Measurements from ENCODE around the gene CLCNKB.

Gene CLCNKB

DNA sequence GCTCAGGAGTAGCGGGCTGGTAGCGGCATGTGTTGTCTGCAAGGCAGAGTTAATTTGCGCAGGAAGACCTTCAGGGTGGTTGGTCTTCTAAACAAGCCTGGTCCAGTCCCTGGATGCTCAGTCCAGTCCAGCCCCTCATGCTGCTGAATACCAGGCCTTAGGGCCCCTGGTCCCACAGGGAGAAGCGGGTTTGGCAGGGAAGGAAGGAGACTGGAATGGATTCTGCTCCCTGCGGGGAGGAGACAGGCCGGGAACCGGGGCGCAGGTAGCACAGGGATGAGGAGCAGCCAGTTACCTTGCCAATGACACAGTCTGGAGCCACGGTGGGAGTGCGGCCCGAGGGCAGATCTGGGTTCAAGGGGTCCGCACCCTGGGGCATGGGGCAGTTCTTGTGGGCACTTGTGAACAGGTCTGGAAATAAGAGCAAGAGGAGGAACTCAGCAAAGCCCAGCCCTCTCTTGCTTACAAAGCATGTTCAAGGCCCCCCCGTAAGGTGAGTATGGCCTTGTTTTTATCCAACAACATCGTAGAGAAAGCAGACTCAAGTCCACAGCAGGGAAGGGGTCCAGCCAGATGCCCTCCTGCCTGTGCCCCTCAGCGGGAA lies 19.7 kb downstream of the CLCNKB start:
- Histone ChIP-seq H3K4me3 (ENCODE audit: low read length) (no peak overlapping the region), H3K9me3 (ENCODE audit: control insufficient read depth, low read length) (no peaks in the 10 kb centered on the region), H3K9ac (ENCODE audit: low read length) (no peak overlapping the region), H3K4me1 (ENCODE audit: control insufficient read depth, insufficient read depth, low read length) (peaks cover 3% of the 10 kb centered on the region), H3K36me3 (ENCODE audit: control insufficient read depth, insufficient read depth, low read length, severe bottlenecking) (no peaks in the 10 kb centered on the region), H3K27me3 (replicated peaks; ENCODE audit: control insufficient read depth, insufficient read depth, low read length) (peaks cover 16% of the 10 kb centered on the region)
- DNase-seq (ENCODE audit: low read depth): no peak

DNA sequence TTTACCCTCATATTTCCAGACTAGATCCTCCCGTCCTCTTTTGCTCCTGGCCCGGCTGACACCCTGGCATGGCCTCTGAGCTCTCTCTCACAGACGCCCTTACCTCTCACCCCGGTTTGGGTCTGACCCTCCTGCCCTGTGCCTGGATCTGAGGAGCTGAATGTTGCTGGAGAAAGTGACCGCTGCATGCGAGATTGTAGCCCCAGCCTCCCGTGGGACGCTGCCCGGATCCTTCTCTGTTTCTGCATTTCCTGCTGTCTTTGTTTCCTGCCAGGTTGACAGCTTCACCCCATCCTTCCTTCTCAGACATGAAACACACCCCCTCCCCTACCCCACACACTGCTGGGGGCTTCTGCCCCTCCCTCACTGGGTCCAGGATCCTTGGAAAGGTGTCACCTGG lies 20.3 kb downstream of the CLCNKB start:
- H3K27me3 ChIP-seq (replicated peaks; ENCODE audit: control insufficient read depth, insufficient read depth, low read length): peaks cover 16% of the 10 kb centered on the region
- H3K4me1 ChIP-seq (ENCODE audit: control insufficient read depth, insufficient read depth, low read length): peaks cover 5% of the 10 kb centered on the region
- no peak overlapping the region for H3K9ac ChIP-seq (ENCODE audit: low read length)
- H3K36me3 ChIP-seq (ENCODE audit: control insufficient read depth, insufficient read depth, low read length, severe bottlenecking): no peaks in the 10 kb centered on the region
- H3K4me3 ChIP-seq (ENCODE audit: low read length): no peak overlapping the region
- H3K9me3 ChIP-seq (ENCODE audit: control insufficient read depth, low read length): no peaks in the 10 kb centered on the region
- DNase-seq (ENCODE audit: low read depth): no peak

DNA sequence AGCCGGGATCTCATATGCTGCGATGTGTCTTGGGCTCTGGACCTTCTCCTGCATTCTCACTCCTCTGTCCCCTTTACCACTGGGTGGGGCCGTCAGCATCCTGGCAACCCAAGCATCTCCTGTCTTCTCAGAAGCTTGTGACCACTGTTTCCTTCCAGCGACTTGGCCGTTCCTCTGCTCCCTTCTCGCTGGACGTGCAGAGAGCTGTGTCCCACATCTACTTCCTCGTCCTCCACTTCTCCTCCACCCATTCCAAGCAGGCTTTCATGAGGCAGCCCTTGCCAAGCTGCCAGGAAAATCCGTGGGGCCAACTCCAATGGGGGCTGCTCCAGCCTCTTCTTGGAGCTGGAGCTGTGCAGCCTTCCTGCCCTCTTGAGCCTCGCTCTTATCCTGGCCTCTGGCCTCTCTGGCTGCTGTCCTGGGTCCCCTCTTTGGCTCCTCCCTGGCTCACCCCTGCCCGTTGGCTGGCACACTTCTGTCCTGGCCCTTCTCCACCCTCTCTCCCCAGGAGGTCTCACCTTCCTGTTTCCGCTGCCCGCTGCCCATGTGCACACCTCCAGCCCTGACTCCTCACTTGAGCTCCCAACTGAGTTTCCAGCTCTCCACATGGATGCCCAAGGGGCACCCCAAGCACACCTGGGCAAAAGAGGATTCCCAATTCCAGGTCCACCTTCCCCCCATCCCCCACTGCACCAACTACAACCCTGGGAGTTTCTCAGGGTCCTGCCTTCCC lies 21.1 kb downstream of the CLCNKB start:
- Histone ChIP-seq H3K36me3 (ENCODE audit: control insufficient read depth, insufficient read depth, low read length, severe bottlenecking) (no peaks in the 10 kb centered on the region), H3K4me3 (ENCODE audit: low read length) (no peak overlapping the region), H3K9me3 (ENCODE audit: control insufficient read depth, low read length) (no peaks in the 10 kb centered on the region), H3K27me3 (replicated peaks; ENCODE audit: control insufficient read depth, insufficient read depth, low read length) (peaks cover 16% of the 10 kb centered on the region), H3K9ac (ENCODE audit: low read length) (no peak overlapping the region), H3K4me1 (ENCODE audit: control insufficient read depth, insufficient read depth, low read length) (peaks cover 5% of the 10 kb centered on the region)
- DNase-seq (ENCODE audit: low read depth): no peak

GRCh38 chr1:16065269-16065576 lies 21.6 kb downstream of the CLCNKB start:
- no peak overlapping the region for H3K4me3 ChIP-seq (ENCODE audit: low read length)
- no peak for DNase-seq (ENCODE audit: low read depth)

DNA sequence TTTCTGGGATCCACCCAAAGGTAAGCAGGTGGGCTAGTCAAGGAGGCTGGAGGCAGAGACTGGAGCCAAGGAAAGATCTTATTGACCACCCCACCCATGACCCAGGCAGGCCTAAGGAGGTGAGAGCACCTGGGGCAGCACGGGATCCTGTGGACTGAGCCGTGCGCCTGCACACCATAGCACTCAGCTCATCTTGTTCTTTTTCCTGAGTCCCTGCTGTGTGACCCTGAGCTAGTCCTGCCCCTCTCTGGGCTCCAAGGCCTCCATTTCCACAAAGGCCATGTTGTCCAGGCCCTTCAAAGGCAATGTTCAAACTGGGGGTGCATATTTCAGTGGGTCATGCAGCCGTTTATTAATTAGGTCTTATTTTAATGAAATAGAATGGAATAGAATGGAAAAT lies 22.7 kb downstream of the CLCNKB start:
- Histone ChIP-seq H3K27me3 (replicated peaks; ENCODE audit: control insufficient read depth, insufficient read depth, low read length) (peaks cover 11% of the 10 kb centered on the region), H3K4me3 (ENCODE audit: low read length) (no peak overlapping the region), H3K36me3 (ENCODE audit: control insufficient read depth, insufficient read depth, low read length, severe bottlenecking) (no peaks in the 10 kb centered on the region), H3K4me1 (ENCODE audit: control insufficient read depth, insufficient read depth, low read length) (peaks cover 5% of the 10 kb centered on the region), H3K9ac (ENCODE audit: low read length) (no peak overlapping the region), H3K9me3 (ENCODE audit: control insufficient read depth, low read length) (no peaks in the 10 kb centered on the region)
- DNase-seq (ENCODE audit: low read depth): no peak

More at GRCh38 chr1:16065269-16065576, 21.6 kb downstream of the CLCNKB start:
- Histone ChIP-seq H3K9me3 (ENCODE audit: control insufficient read depth, low read length) (no peaks in the 10 kb centered on the region), H3K4me1 (ENCODE audit: control insufficient read depth, insufficient read depth, low read length) (peaks cover 5% of the 10 kb centered on the region), H3K27me3 (replicated peaks; ENCODE audit: control insufficient read depth, insufficient read depth, low read length) (peaks cover 16% of the 10 kb centered on the region), H3K9ac (ENCODE audit: low read length) (no peak overlapping the region), H3K36me3 (ENCODE audit: control insufficient read depth, insufficient read depth, low read length, severe bottlenecking) (no peaks in the 10 kb centered on the region)

DNA sequence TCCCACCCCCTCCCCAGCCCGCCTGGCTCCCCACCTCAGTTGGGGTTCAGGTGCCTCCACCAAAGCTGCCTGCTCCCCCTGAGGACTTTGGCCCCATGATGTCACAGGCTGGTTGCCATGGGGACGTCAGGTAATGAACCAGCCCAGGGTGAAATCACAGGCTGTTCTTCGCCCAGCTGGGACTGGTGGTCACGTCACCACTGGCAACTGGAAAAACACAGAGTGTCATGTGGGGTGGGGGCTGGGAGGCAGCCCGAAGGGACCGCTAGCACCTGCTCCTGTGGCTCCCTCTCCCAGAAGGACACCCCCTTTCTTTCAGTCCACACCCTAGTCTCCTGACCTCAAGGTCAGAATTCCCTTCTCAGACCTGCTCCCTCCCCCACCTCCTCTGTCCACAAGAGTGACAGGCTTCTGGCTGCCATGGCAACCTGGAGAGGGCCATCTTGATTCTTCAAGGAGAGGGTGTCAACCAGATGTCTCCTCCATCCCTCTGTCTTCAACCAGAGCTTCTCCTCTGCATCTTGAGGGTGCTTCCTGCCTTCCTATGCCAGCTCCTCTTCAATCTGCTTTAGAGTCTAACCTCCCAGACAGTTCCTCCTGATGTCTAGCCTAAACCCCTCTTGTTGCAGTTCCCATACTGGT lies 23.7 kb downstream of the CLCNKB start:
- Histone ChIP-seq H3K9ac (ENCODE audit: low read length) (no peak overlapping the region), H3K36me3 (ENCODE audit: control insufficient read depth, insufficient read depth, low read length, severe bottlenecking) (no peaks in the 10 kb centered on the region), H3K9me3 (ENCODE audit: control insufficient read depth, low read length) (no peaks in the 10 kb centered on the region), H3K4me3 (ENCODE audit: low read length) (no peak overlapping the region), H3K4me1 (ENCODE audit: control insufficient read depth, insufficient read depth, low read length) (peaks cover 5% of the 10 kb centered on the region), H3K27me3 (replicated peaks; ENCODE audit: control insufficient read depth, insufficient read depth, low read length) (peaks cover 10% of the 10 kb centered on the region)
- no peak for DNase-seq (ENCODE audit: low read depth)

DNA sequence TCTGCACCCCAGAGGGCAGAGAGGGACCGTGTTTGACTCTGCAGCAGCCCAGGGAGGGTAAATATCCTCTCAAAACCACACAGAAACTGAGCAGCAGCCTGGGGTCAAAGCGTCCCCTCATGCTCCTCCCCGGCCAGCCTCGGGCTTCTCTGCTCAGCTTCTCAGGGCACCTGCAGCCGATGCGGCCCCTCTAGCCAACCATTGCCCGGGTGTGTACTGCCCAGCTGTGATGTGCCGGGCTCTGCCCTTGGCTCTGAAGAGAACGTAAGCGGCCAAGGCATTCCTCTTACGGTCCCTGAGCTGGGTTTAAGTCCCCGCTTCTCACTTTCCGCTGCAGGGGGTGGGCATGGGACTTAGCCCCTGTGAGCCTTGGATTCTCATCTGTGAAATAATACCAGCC lies 24.4 kb downstream of the CLCNKB start:
- Histone ChIP-seq H3K4me3 (ENCODE audit: low read length) (no peak overlapping the region), H3K9ac (ENCODE audit: low read length) (no peak overlapping the region), H3K9me3 (ENCODE audit: control insufficient read depth, low read length) (no peaks in the 10 kb centered on the region), H3K4me1 (ENCODE audit: control insufficient read depth, insufficient read depth, low read length) (peaks cover 5% of the 10 kb centered on the region), H3K27me3 (replicated peaks; ENCODE audit: control insufficient read depth, insufficient read depth, low read length) (peaks cover 13% of the 10 kb centered on the region), H3K36me3 (ENCODE audit: control insufficient read depth, insufficient read depth, low read length, severe bottlenecking) (no peaks in the 10 kb centered on the region)
- DNase-seq (ENCODE audit: low read depth): no peak

DNA sequence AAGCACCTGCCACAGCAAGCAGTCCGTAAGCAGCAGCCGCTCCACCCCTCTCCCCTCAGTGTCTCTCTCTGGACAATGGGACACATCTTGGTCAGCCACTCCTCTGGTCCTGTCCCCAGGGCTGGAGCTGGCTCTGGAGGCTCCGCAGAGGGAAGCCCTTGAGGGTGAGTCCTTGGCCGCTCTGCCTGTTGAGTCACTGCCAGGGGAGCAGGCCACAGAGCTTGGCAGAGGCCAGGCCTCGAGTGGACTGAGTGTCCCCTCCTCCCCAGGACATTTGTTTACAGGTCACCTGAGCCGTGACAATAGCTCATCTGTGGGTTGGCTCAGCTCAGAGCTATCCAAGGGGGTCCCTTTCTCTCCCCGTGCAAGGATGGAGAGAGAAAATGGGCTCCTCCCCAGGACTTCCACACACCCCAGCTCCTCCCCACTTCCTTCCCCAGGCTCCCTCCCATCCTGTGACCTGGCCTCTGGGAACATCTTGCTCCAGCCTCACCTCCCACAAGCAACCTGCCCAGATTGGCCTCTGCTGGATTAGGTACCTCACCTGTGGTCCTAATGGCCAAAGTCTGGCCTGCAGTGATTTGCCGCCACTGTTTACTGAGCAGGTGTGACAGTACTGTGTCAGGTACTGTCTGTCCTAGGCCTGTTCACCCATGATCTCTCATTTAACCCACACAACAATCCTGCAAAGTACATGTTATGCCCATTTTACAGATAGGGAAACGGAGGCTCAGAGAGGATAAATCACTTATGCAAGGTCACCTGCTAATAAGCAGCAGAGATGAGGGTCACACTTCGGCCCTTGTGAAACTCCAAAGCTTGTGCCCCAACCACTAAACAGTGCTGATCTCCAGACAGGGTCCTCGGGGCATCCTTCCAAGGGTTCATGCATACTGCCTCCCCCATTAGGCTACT lies 25.0 kb downstream of the CLCNKB start:
- peak; percentile 64 for DNase-seq (ENCODE audit: low read depth)
- Histone ChIP-seq H3K36me3 (ENCODE audit: control insufficient read depth, insufficient read depth, low read length, severe bottlenecking) (no peaks in the 10 kb centered on the region), H3K4me1 (ENCODE audit: control insufficient read depth, insufficient read depth, low read length) (peaks cover 5% of the 10 kb centered on the region), H3K9me3 (ENCODE audit: control insufficient read depth, low read length) (no peaks in the 10 kb centered on the region), H3K4me3 (ENCODE audit: low read length) (no peak overlapping the region), H3K27me3 (replicated peaks; ENCODE audit: control insufficient read depth, insufficient read depth, low read length) (peaks cover 13% of the 10 kb centered on the region), H3K9ac (ENCODE audit: low read length) (no peak overlapping the region)

DNA sequence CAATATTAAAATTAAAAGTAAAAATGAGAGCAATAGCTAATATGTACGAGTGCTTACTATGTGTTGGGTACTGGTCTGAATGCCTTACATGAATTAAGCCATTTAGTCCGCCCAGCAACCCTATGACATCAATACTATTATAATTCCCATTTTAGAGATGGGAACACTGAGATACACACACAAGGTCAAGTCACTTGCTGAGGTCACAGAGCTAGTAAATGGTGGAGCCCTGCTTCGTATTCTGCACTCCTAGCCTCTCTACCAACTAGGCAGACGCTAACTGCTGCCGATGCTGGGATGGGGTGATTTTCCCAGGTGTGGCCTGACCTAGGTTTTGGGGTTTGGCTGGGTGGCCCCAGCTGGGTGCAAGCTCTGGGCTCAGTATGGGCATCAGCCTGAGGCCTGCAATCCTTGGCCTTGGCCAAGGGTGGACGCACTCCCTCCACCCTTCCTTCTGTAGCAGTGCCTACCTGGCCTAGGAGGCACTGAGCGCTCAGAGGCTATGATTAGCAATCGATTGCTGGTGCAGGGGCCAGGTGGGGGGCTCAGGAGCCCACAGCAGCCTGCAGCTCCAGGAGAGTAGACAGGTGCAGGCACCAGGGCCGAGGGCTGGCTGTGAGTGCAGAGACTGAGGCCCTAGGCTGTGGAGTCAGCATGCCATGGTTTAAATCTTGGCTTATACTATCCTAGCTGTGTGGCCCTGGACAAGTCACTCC lies 27.2 kb downstream of the CLCNKB start:
- Histone ChIP-seq H3K36me3 (ENCODE audit: control insufficient read depth, insufficient read depth, low read length, severe bottlenecking) (no peaks in the 10 kb centered on the region), H3K4me1 (ENCODE audit: control insufficient read depth, insufficient read depth, low read length) (peaks cover 17% of the 10 kb centered on the region), H3K9ac (ENCODE audit: low read length) (no peak overlapping the region), H3K27me3 (replicated peaks; ENCODE audit: control insufficient read depth, insufficient read depth, low read length) (peaks cover 3% of the 10 kb centered on the region), H3K4me3 (ENCODE audit: low read length) (no peak overlapping the region), H3K9me3 (ENCODE audit: control insufficient read depth, low read length) (no peaks in the 10 kb centered on the region)
- no peak for DNase-seq (ENCODE audit: low read depth)

DNA sequence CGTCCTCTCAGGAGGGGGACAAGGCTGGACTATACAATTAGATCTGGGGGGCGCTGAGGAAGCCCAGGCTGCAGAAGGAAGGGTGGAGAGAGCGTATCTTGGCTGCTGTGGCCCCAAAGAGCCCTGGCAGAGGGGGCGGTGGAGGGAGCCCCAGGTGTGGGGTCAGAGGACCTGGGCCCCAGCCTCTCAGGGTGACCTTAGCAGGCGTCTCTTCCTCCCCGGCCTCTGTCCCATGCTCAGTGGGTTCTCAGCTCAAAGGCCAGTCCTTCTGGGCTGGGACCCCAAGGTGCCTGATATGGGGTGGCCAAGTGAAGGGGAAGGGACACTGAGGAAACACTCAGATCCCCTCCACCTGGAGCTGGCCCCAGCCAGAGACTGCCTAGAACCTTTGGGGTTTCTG lies 28.0 kb downstream of the CLCNKB start:
- Histone ChIP-seq H3K9ac (ENCODE audit: low read length) (no peak overlapping the region), H3K4me3 (ENCODE audit: low read length) (no peak overlapping the region), H3K9me3 (ENCODE audit: control insufficient read depth, low read length) (no peaks in the 10 kb centered on the region), H3K4me1 (ENCODE audit: control insufficient read depth, insufficient read depth, low read length) (peaks cover 25% of the 10 kb centered on the region), H3K36me3 (ENCODE audit: control insufficient read depth, insufficient read depth, low read length, severe bottlenecking) (no peaks in the 10 kb centered on the region), H3K27me3 (replicated peaks; ENCODE audit: control insufficient read depth, insufficient read depth, low read length) (peaks cover 3% of the 10 kb centered on the region)
- no peak for DNase-seq (ENCODE audit: low read depth)
